Hepatocyte (in vitro differentiated cells): ENCODE measurements around the gene PPM1B. TPM values are rescaled to one million over a fixed set of nuclear protein-coding genes. Genes with fewer than 3 reads are reported as not detected.

Experiments used
- DNase-seq: peaks from one replicate; pipeline ENCODE4 v3.0.0-alpha.2; 2016; ENCODE audit warnings: low spot score
- H2AFZ ChIP-seq: fragments of 200-600 bp; sonication (generic); 2 replicates; pipeline ENCODE4 v1.6.0; 2016; ENCODE audit warnings: antibody characterized with exemption, mild to moderate bottlenecking
- H3K27ac ChIP-seq: fragments of 200-600 bp; sonication (generic); 2 replicates; pipeline ENCODE4 v1.5.1; 2016; ENCODE audit warnings: mild to moderate bottlenecking
- H3K27me3 ChIP-seq: fragments of 200-600 bp; sonication (generic); 2 replicates; pipeline ENCODE4 v1.6.1; 2016
- H3K36me3 ChIP-seq: fragments of 200-600 bp; sonication (generic); replicated peaks from 2 replicates; pipeline ENCODE4 v1.5.1; 2016; ENCODE audit warnings: low read depth; ENCODE audit not compliant: insufficient read depth
- H3K4me1 ChIP-seq: fragments of 200-600 bp; sonication (generic); 2 replicates; pipeline ENCODE4 v1.5.1; 2016; ENCODE audit warnings: mild to moderate bottlenecking, moderate library complexity; ENCODE audit not compliant: insufficient read depth
- H3K4me2 ChIP-seq: fragments of 200-600 bp; sonication (generic); 2 replicates; pipeline ENCODE4 v1.6.0; 2016
- H3K4me3 ChIP-seq: fragments of 200-600 bp; sonication (generic); 2 replicates; pipeline ENCODE4 v1.5.1; 2016; ENCODE audit warnings: mild to moderate bottlenecking
- H3K79me2 ChIP-seq: fragments of 200-600 bp; sonication (generic); 2 replicates; pipeline ENCODE4 v1.6.0; 2017; ENCODE audit warnings: mild to moderate bottlenecking
- H3K9me2 ChIP-seq: fragments of 200-600 bp; sonication (generic); replicated peaks from 2 replicates; pipeline ENCODE4 v1.6.0; 2017; ENCODE audit warnings: mild to moderate bottlenecking; ENCODE audit not compliant: insufficient read depth
- H3K9me3 ChIP-seq: fragments of 200-600 bp; sonication (generic); 2 replicates; pipeline ENCODE4 v1.5.1; 2016; ENCODE audit warnings: low read depth, mild to moderate bottlenecking
- H4K20me1 ChIP-seq: fragments of 200-600 bp; sonication (generic); 2 replicates; pipeline ENCODE4 v1.6.0; 2016; ENCODE audit warnings: mild to moderate bottlenecking; ENCODE audit not compliant: insufficient read depth, poor library complexity, severe bottlenecking
- EZH2 ChIP-seq: fragments of 200-600 bp; sonication (generic); IDR thresholded peaks from 2 replicates; pipeline ENCODE4 v1.6.1; 2016; ENCODE audit warnings: antibody characterized with exemption, mild to moderate bottlenecking, borderline replicate concordance
- EZH2phosphoT487 ChIP-seq: fragments of 200-600 bp; sonication (generic); IDR thresholded peaks from one replicate; pipeline ENCODE4 v1.6.1; 2018; ENCODE audit warnings: antibody characterized with exemption, mild to moderate bottlenecking, low read depth, moderate library complexity; ENCODE audit not compliant: unreplicated experiment, severe bottlenecking
- WGBS: methylation state at CpG from one replicate; pipeline ENCODE4 v1.1.6; 2016; ENCODE audit warnings: low lambda C conversion rate; ENCODE audit errors: missing lambda C conversion rate; 5-methylcytosine and 5-hydroxymethylcytosine counted together
- polyA plus RNA-seq: library from polyadenylated mRNA; unstranded; fragments of >200 nt; fragmentation: Nextera tagmentation; extraction: Ambion mirVana; gene quantifications from 2 replicates; pipeline ENCODE4 v1.2.1, GENCODE V29; 2016
- total RNA-seq: library from RNA; depleted of rRNA; stranded (reverse); fragments of >200 nt; gene quantifications from 2 replicates; pipeline ENCODE4 v1.2.3, GENCODE V29; 2014
- TF ChIP-seq, protein P1 (sequence below): fragments of 200-600 bp; sonication (generic); IDR thresholded peaks from 2 replicates; pipeline ENCODE4 v1.5.1; 2016; ENCODE audit warnings: antibody characterized with exemption, mild to moderate bottlenecking; ENCODE audit not compliant: poor library complexity

Gene PPM1B
- total and polyA plus RNA-seq, 2 experiments from 2014 or later = 39.1 to 49.1 TPM

DNA sequence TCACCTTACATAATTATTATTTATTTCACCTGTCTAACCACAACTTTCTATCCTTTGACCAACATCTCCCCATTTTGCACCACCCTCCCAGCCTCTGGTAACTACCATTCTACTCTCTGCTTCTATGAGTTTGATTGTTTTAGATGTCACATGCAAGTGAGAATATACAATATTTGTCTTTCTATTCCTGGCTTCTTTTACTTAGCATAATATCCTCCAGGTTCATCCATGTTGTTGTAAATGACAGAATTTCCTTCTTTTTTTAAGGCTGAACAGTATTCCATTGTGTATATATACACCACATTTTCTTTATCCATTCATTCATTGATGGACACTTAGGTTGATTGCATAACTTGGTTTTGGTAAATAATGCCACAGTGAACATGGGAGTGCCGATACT lies 24.0 kb downstream of the PPM1B start:
- Histone ChIP-seq H3K27me3 (no peaks in the 10 kb centered on the region), H3K27ac (no peak overlapping the region), H3K9me2 (no peaks in the 10 kb centered on the region), H3K36me3 (no peaks in the 10 kb centered on the region), H3K4me3 (no peak overlapping the region), H3K9me3 (no peaks in the 10 kb centered on the region), H4K20me1 (peaks cover 70% of the 10 kb centered on the region), H2AFZ (no peak overlapping the region), H3K4me1 (no peaks in the 10 kb centered on the region), H3K79me2 (peaks cover 97% of the 10 kb centered on the region), H3K4me2 (no peak overlapping the region)
- DNase-seq = no peak
- TF ChIP-seq, protein P1, sequence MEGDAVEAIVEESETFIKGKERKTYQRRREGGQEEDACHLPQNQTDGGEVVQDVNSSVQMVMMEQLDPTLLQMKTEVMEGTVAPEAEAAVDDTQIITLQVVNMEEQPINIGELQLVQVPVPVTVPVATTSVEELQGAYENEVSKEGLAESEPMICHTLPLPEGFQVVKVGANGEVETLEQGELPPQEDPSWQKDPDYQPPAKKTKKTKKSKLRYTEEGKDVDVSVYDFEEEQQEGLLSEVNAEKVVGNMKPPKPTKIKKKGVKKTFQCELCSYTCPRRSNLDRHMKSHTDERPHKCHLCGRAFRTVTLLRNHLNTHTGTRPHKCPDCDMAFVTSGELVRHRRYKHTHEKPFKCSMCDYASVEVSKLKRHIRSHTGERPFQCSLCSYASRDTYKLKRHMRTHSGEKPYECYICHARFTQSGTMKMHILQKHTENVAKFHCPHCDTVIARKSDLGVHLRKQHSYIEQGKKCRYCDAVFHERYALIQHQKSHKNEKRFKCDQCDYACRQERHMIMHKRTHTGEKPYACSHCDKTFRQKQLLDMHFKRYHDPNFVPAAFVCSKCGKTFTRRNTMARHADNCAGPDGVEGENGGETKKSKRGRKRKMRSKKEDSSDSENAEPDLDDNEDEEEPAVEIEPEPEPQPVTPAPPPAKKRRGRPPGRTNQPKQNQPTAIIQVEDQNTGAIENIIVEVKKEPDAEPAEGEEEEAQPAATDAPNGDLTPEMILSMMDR = no peak
- TF ChIP-seq EZH2phosphoT487 (no peak), EZH2 (no peak)
- 85% methylated on average over 1 of the region's 1 CpG for WGBS

DNA sequence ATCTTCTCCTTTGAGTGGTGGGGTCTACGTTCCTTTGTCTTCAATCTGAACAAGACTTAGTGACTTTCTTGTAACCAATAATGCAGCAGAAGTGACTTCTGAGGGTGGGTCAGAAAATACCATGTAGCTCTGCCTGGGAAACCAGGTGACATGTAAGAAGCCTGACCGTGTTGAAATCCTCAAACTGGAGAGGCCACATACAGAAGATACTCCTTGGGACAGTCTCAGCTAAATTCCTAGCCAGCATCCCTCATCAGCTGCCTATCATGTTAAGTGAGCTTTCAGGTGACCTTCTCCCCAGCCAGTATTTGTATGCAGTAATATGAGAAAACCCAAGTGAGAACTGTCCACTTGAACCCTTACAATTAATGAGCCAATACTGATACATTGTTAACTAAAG lies 27.0 kb downstream of the PPM1B start:
- no peak for DNase-seq
- Histone ChIP-seq H3K27me3 (no peaks in the 10 kb centered on the region), H3K9me2 (no peaks in the 10 kb centered on the region), H2AFZ (no peak overlapping the region), H4K20me1 (peaks cover 53% of the 10 kb centered on the region), H3K27ac (no peak overlapping the region), H3K79me2 (peaks cover 93% of the 10 kb centered on the region), H3K9me3 (no peaks in the 10 kb centered on the region), H3K36me3 (no peaks in the 10 kb centered on the region), H3K4me3 (no peak overlapping the region), H3K4me1 (no peaks in the 10 kb centered on the region), H3K4me2 (no peak overlapping the region)
- TF ChIP-seq, protein P1 = no peak
- TF ChIP-seq EZH2phosphoT487 = no peak
- TF ChIP-seq EZH2 = no peak
- 98% methylated on average over 2 of the region's 2 CpGs for whole genome bisulfite sequencing

GRCh38 chr2:44197816-44198215 lies 29.1 kb downstream of the PPM1B start:
- H3K9me3 ChIP-seq = no peaks in the 10 kb centered on the region
- 90% methylated on average over 6 of the region's 6 CpGs for WGBS

More at GRCh38 chr2:44197816-44198215, 29.1 kb downstream of the PPM1B start:
- Histone ChIP-seq H3K9me2 (no peaks in the 10 kb centered on the region), H4K20me1 (peaks cover 39% of the 10 kb centered on the region), H3K4me2 (no peak overlapping the region), H2AFZ (no peak overlapping the region), H3K79me2 (peaks cover 90% of the 10 kb centered on the region), H3K27me3 (no peaks in the 10 kb centered on the region), H3K4me3 (no peak overlapping the region), H3K27ac (no peak overlapping the region), H3K36me3 (no peaks in the 10 kb centered on the region), H3K4me1 (no peaks in the 10 kb centered on the region)
- no peak for DNase-seq
- no peak for TF ChIP-seq EZH2phosphoT487
- TF ChIP-seq EZH2 = no peak
- TF ChIP-seq, protein P1 = no peak
